ENCODE results near the gene NEUROG1.

NEUROG1 gene

DNA sequence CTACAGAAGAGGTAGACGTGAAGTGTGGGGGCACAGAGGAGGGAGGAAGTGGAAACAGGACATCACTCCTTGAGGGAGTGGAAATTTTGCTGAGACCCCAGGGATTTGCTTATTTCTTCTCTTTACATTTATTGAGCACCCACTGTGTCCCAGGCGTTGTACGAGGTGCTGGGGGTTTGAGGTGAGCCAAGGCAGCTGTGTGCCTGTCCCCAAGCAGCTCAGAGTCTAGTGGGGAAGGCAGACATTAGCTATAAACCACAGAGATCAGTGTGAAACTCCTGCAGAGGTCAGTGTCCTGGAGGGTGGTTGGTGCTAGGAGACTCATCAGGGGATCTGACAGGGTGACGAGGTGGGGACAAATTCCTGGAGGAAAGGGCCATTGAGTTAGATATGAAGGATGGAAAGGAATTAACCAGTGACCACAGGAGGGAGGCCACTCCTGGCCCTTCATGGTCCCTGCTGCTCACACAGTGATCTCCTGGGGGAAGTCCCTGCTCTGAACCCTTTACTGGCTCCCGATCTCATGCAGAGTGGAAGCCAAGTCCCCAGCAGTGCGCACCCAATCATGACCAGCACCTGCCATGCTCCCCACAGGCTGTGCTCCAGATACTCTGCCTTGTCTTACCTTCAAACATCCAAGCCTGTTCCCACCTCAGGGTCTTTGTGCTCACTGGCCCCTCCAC lies 46.5 kb upstream of the NEUROG1 start:
- Histone ChIP-seq H4K20me1 (ENCODE audit: insufficient read depth, low read length, poor library complexity, severe bottlenecking) (no peaks in the 10 kb centered on the region), H3K4me2 (ENCODE audit: low read depth, low read length, poor library complexity, severe bottlenecking) (no peak overlapping the region), H3K9me2 (replicated peaks; ENCODE audit: low read depth, low read length) (no peaks in the 10 kb centered on the region), H2AFZ (ENCODE audit: low read length) (no peak overlapping the region), H3K4me1 (ENCODE audit: insufficient read depth, low read length, poor library complexity, severe bottlenecking) (no peaks in the 10 kb centered on the region), H3K79me2 (ENCODE audit: insufficient read depth, low read length) (no peaks in the 10 kb centered on the region), H3K27me3 (ENCODE audit: insufficient read depth, low read length, poor library complexity, severe bottlenecking) (no peaks in the 10 kb centered on the region), H3K9ac (ENCODE audit: low read depth, low read length, poor library complexity, severe bottlenecking) (no peak overlapping the region), H3K4me3 (ENCODE audit: low read length, poor library complexity, severe bottlenecking) (no peak overlapping the region), H3K9me3 (ENCODE audit: insufficient read depth, low read depth, low read length) (no peaks in the 10 kb centered on the region), H3F3A (ENCODE audit: low read depth) (no peaks in the 10 kb centered on the region), H3K36me3 (ENCODE audit: insufficient read depth, low read length) (no peaks in the 10 kb centered on the region)
- TF ChIP-seq, protein P1, sequence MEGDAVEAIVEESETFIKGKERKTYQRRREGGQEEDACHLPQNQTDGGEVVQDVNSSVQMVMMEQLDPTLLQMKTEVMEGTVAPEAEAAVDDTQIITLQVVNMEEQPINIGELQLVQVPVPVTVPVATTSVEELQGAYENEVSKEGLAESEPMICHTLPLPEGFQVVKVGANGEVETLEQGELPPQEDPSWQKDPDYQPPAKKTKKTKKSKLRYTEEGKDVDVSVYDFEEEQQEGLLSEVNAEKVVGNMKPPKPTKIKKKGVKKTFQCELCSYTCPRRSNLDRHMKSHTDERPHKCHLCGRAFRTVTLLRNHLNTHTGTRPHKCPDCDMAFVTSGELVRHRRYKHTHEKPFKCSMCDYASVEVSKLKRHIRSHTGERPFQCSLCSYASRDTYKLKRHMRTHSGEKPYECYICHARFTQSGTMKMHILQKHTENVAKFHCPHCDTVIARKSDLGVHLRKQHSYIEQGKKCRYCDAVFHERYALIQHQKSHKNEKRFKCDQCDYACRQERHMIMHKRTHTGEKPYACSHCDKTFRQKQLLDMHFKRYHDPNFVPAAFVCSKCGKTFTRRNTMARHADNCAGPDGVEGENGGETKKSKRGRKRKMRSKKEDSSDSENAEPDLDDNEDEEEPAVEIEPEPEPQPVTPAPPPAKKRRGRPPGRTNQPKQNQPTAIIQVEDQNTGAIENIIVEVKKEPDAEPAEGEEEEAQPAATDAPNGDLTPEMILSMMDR (conservative IDR thresholded peaks at IDR 0.05; ENCODE audit: low read length) = no peak
- TF ChIP-seq EZH2phosphoT487 (IDR thresholded peaks at IDR 0.05; ENCODE audit: borderline replicate concordance) = no peak

DNA sequence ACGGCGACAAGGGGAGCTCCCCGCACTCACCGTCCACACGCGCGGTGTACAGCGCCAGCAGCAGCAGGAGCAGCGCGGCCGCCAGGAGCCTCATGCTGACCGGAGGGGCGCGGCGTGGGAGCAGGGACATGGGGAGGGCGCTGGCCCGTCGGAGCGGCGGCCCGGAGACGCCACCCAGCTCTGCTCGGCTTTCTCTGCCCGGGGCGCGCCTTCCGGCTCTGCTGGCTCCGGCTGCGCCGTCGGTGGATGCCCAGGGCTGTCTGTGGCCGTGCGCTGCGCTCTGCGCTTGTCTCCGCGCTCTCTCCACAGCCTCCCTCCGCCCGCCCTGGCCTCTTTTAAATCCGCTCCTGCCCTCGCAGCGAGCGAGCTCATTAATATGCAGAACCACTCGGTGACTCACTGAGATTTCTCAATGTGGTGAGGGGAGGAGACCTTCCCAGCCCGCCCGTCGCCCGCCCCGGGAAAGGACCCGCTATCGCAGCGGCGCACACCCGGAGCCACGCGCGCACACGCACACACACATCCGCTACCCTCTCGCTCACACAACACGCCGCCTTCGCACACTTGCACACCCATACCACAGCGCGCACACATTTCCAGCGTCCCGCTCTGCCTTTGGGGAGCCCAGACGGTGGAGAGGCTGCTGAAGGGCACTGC lies 43.0 kb upstream of the NEUROG1 start, which contains the start of gene CXCL14:
CXCL14 (minus strand) TSS at position 307 of the 657 bp plus-strand sequence; CDS start at position 94, 213 bp downstream.
- Histone ChIP-seq H3K27me3 (ENCODE audit: insufficient read depth, low read length, poor library complexity, severe bottlenecking) (no peaks in the 10 kb centered on the region), H3K36me3 (ENCODE audit: insufficient read depth, low read length) (no peaks in the 10 kb centered on the region), H3K4me1 (ENCODE audit: insufficient read depth, low read length, poor library complexity, severe bottlenecking) (no peaks in the 10 kb centered on the region), H3K4me2 (ENCODE audit: low read depth, low read length, poor library complexity, severe bottlenecking) (no peak within 1 kb of the TSS), H3K4me3 (ENCODE audit: low read length, poor library complexity, severe bottlenecking) (no peak within 1 kb of the TSS), H3K9ac (ENCODE audit: low read depth, low read length, poor library complexity, severe bottlenecking) (no peak within 1 kb of the TSS), H3K9me2 (replicated peaks; ENCODE audit: low read depth, low read length) (no peaks in the 10 kb centered on the region), H4K20me1 (ENCODE audit: insufficient read depth, low read length, poor library complexity, severe bottlenecking) (no peaks in the 10 kb centered on the region), H3K9me3 (ENCODE audit: insufficient read depth, low read depth, low read length) (no peaks in the 10 kb centered on the region), H3F3A (ENCODE audit: low read depth) (no peaks in the 10 kb centered on the region), H2AFZ (ENCODE audit: low read length) (no peak within 1 kb of the TSS), H3K79me2 (ENCODE audit: insufficient read depth, low read length) (no peaks in the 10 kb centered on the region)
- TF ChIP-seq EZH2phosphoT487 (IDR thresholded peaks at IDR 0.05; ENCODE audit: borderline replicate concordance) = no peak
- TF ChIP-seq, protein P1 (conservative IDR thresholded peaks at IDR 0.05; ENCODE audit: low read length) = no peak

DNA sequence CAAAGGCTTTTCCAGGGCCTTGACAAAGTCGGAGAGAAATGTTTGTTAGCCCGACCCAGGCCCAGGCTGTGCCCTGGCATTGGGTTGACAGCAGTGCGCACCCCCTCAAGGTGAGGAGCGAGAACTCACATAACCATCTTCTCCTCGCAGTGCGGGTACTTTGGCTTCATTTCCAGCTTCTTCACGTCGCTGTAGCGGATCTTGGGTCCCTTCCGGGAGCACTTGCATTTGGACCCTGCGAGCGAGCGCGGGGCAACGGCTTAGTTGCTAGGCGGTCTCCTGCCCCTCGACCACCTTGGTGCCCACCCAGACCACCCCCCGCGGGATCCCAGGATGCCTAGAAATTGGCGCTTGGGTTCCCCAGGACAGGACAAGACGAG lies 42.5 kb upstream of the NEUROG1 start:
- TF ChIP-seq, protein P1 (conservative IDR thresholded peaks at IDR 0.05; ENCODE audit: low read length) = no peak
- no peak for TF ChIP-seq EZH2phosphoT487 (IDR thresholded peaks at IDR 0.05; ENCODE audit: borderline replicate concordance)
- H3K27me3 ChIP-seq (ENCODE audit: insufficient read depth, low read length, poor library complexity, severe bottlenecking) = no peaks in the 10 kb centered on the region

More for the DNA sequence above, 42.5 kb upstream of the NEUROG1 start:
- H3K79me2 ChIP-seq (ENCODE audit: insufficient read depth, low read length) = no peaks in the 10 kb centered on the region
- no peak overlapping the region for H2AFZ ChIP-seq (ENCODE audit: low read length)
- H3K36me3 ChIP-seq (ENCODE audit: insufficient read depth, low read length) = no peaks in the 10 kb centered on the region
- no peak overlapping the region for H3K4me3 ChIP-seq (ENCODE audit: low read length, poor library complexity, severe bottlenecking)
- no peaks in the 10 kb centered on the region for H4K20me1 ChIP-seq (ENCODE audit: insufficient read depth, low read length, poor library complexity, severe bottlenecking)
- H3K4me1 ChIP-seq (ENCODE audit: insufficient read depth, low read length, poor library complexity, severe bottlenecking) = no peaks in the 10 kb centered on the region
- H3K9me3 ChIP-seq (ENCODE audit: insufficient read depth, low read depth, low read length) = no peaks in the 10 kb centered on the region
- H3K4me2 ChIP-seq (ENCODE audit: low read depth, low read length, poor library complexity, severe bottlenecking) = no peak overlapping the region
- no peak overlapping the region for H3K9ac ChIP-seq (ENCODE audit: low read depth, low read length, poor library complexity, severe bottlenecking)
- H3F3A ChIP-seq (ENCODE audit: low read depth) = no peaks in the 10 kb centered on the region
- no peaks in the 10 kb centered on the region for H3K9me2 ChIP-seq (replicated peaks; ENCODE audit: low read depth, low read length)

Measured in Loucy (cell line).